HepG2 (cell line): ENCODE results near the gene PRR30. TPM values are rescaled to one million over a fixed set of nuclear protein-coding genes. Genes with fewer than 3 reads are reported as not detected.

Source experiments
- GABPB1 ChIP-seq: IDR thresholded peaks from 2 replicates; pipeline ENCODE4 v1.6.1; 2016; ENCODE audit warnings: mild to moderate bottlenecking, missing genetic modification reagents, moderate library complexity, missing compliant biosample characterization
- HES4 ChIP-seq: sonication (generic); formaldehyde crosslinking; IDR thresholded peaks from 2 replicates; pipeline ENCODE4 v1.9.0; 2021; ENCODE audit warnings: mild to moderate bottlenecking, missing genetic modification reagents, borderline replicate concordance
- HNF4G ChIP-seq, 2 experiments: sonication (generic) in 1 of 2; formaldehyde crosslinking in 1 of 2; IDR thresholded peaks; 2 replicates each; pipeline versions ENCODE4 v1.4.0 to v1.6.1; 2011 to 2020; ENCODE audit warnings: borderline replicate concordance in 2 of 2, low read depth in 2 of 2, mild to moderate bottlenecking in 2 of 2, low read length in 1 of 2, missing genetic modification reagents in 1 of 2, moderate library complexity in 1 of 2
- KAT8 ChIP-seq: IDR thresholded peaks from 2 replicates; pipeline ENCODE4 v1.6.1; 2016; ENCODE audit warnings: missing genetic modification reagents, missing compliant biosample characterization
- KLF15 ChIP-seq: sonication (generic); formaldehyde crosslinking; IDR thresholded peaks from 2 replicates; pipeline ENCODE4 v1.8.1; 2023; ENCODE audit warnings: borderline replicate concordance, mild to moderate bottlenecking, inconsistent platforms, missing genetic modification reagents, mixed read lengths
- NPAS2 ChIP-seq: sonication (generic); formaldehyde crosslinking; IDR thresholded peaks from 2 replicates; pipeline ENCODE4 v1.8.0; 2022; ENCODE audit warnings: mild to moderate bottlenecking, missing genetic modification reagents, borderline replicate concordance
- SMYD3 ChIP-seq: sonication (generic); formaldehyde crosslinking; IDR thresholded peaks from 2 replicates; pipeline ENCODE4 v1.8.1; 2023; ENCODE audit warnings: mild to moderate bottlenecking, missing genetic modification reagents
- TMF1 ChIP-seq: sonication (generic); formaldehyde crosslinking; IDR thresholded peaks from 2 replicates; pipeline ENCODE4 v1.8.1; 2022; ENCODE audit warnings: low read depth, missing genetic modification reagents
- ZEB1 ChIP-seq: IDR thresholded peaks from 2 replicates; pipeline ENCODE4 v1.6.1; 2012; ENCODE audit warnings: mild to moderate bottlenecking, low read depth, inconsistent platforms; ENCODE audit not compliant: insufficient replicate concordance
- ZFP91 ChIP-seq: sonication (generic); formaldehyde crosslinking; IDR thresholded peaks from 2 replicates; pipeline ENCODE4 v1.9.0; 2022; ENCODE audit warnings: missing genetic modification reagents, mild to moderate bottlenecking, borderline replicate concordance
- ZFX ChIP-seq: sonication (generic); formaldehyde crosslinking; IDR thresholded peaks from 2 replicates; pipeline ENCODE4 v1.4.0; 2020; ENCODE audit warnings: mild to moderate bottlenecking, low read depth, missing genetic modification reagents, moderate library complexity
- ZHX2 ChIP-seq, 2 experiments: sonication (generic) in 1 of 2; formaldehyde crosslinking in 1 of 2; IDR thresholded peaks; 2 replicates each; pipeline versions ENCODE4 v1.6.1 to v1.9.0; 2014 to 2022; ENCODE audit warnings: antibody characterized with exemption in 1 of 2, borderline replicate concordance in 1 of 2, inconsistent platforms in 1 of 2, low read depth in 1 of 2, missing genetic modification reagents in 1 of 2
- ZNF12 ChIP-seq: sonication (generic); formaldehyde crosslinking; IDR thresholded peaks from 2 replicates; pipeline ENCODE4 v1.5.0; 2020; ENCODE audit warnings: missing genetic modification reagents
- ZNF136 ChIP-seq: sonication (generic); formaldehyde crosslinking; IDR thresholded peaks from 2 replicates; pipeline ENCODE4 v1.8.1; 2022; ENCODE audit warnings: low read depth, mild to moderate bottlenecking, moderate library complexity, missing genetic modification reagents
- ZNF264 ChIP-seq: sonication (generic); formaldehyde crosslinking; IDR thresholded peaks from 2 replicates; pipeline ENCODE4 v1.4.0; 2020; ENCODE audit warnings: missing genetic modification reagents
- ZNF326 ChIP-seq: sonication (generic); formaldehyde crosslinking; IDR thresholded peaks from 2 replicates; pipeline ENCODE4 v1.4.0; 2020; ENCODE audit warnings: missing genetic modification reagents, borderline replicate concordance
- ZNF362 ChIP-seq: sonication (generic); formaldehyde crosslinking; IDR thresholded peaks from 2 replicates; pipeline ENCODE4 v1.4.0; 2020; ENCODE audit warnings: missing genetic modification reagents, mild to moderate bottlenecking, borderline replicate concordance
- ZNF510 ChIP-seq: sonication (generic); formaldehyde crosslinking; IDR thresholded peaks from 2 replicates; pipeline ENCODE4 v1.4.0; 2020; ENCODE audit warnings: low read depth, mild to moderate bottlenecking, missing genetic modification reagents
- ZNF709 ChIP-seq: sonication (generic); formaldehyde crosslinking; IDR thresholded peaks from 2 replicates; pipeline ENCODE4 v1.5.0; 2020; ENCODE audit warnings: mild to moderate bottlenecking, missing genetic modification reagents
- ZSCAN20 ChIP-seq: sonication (generic); formaldehyde crosslinking; IDR thresholded peaks from 2 replicates; pipeline ENCODE4 v1.4.0; 2020; ENCODE audit warnings: missing genetic modification reagents, mild to moderate bottlenecking, borderline replicate concordance
- polyA plus RNA-seq, 8 experiments: library from polyadenylated mRNA; depleted of rRNA in 3 of 8; stranded (reverse) in 7 of 8; unstranded in 1 of 8; fragments of >200 nt; fragmentation: Illumina TruSeq in 4 of 8; extraction: Trizol in 4 of 8; gene quantifications; 2 replicates each; pipeline versions ENCODE4 v1.2.1 to v1.2.3, GENCODE V29; 2011 to 2016; ENCODE audit warnings: low read depth in 4 of 8, missing spikeins in 1 of 8, mixed read lengths in 1 of 8; ENCODE audit not compliant: insufficient read depth in 1 of 8
- total RNA-seq, 5 experiments: library from RNA; depleted of rRNA; stranded (reverse); fragments of >200 nt; fragmentation: Illumina TruSeq; extraction: Trizol; gene quantifications; 2 replicates each; pipeline ENCODE4 v1.2.3, GENCODE V29; 2016; ENCODE audit warnings: low read depth in 1 of 5

Gene PRR30
- total and polyA plus RNA-seq, 2 of the 13 experiments (the other 11 are each of a cell fraction or from before 2014, with no cell fraction given), result not detected

- TF ChIP-seq ZFP91 (CRISPR knock-in tag), result peak; percentile 53; the same call in 1 of the 2 replicates
- TF ChIP-seq ZNF510 (CRISPR knock-in tag), result no peak
- 0 out of 2 replicates have a peak, but pooled peaks have one; percentile 20 for TF ChIP-seq GABPB1
- no peak for TF ChIP-seq HES4
- TF ChIP-seq ZNF362 (CRISPR knock-in tag), result no peak
- no peak; the same call in 1 of the 2 replicates for TF ChIP-seq ZNF709 (CRISPR knock-in tag)
- TF ChIP-seq KAT8, result 0 out of 2 replicates have a peak, but pooled peaks have one; percentile 24
- TF ChIP-seq ZNF136 (CRISPR knock-in tag), result peak; percentile 56; the same call in 1 of the 2 replicates
- no peak for TF ChIP-seq HNF4G (IDR thresholded peaks at IDR 0.05; ENCODE audit: borderline replicate concordance, low read depth, low read length)
- no peak for TF ChIP-seq HNF4G (CRISPR knock-in tag; IDR thresholded peaks at IDR 0.05; ENCODE audit: borderline replicate concordance, low read depth)
- TF ChIP-seq ZNF326 (CRISPR knock-in tag), result no peak
- no peak for TF ChIP-seq ZHX2 (IDR thresholded peaks at IDR 0.05; ENCODE audit: low read depth)
- TF ChIP-seq ZHX2 (CRISPR knock-in tag; IDR thresholded peaks at IDR 0.05; ENCODE audit: borderline replicate concordance), result no peak
- TF ChIP-seq KLF15 (CRISPR knock-in tag), result no peak
- 0 out of 2 replicates have a peak, but pooled peaks have one; percentile 34 for TF ChIP-seq ZFX (CRISPR knock-in tag)
- no peak for TF ChIP-seq ZSCAN20 (CRISPR knock-in tag)
- no peak for TF ChIP-seq TMF1 (CRISPR knock-in tag)
- no peak for TF ChIP-seq ZEB1
- TF ChIP-seq ZNF264 (CRISPR knock-in tag), result no peak
- no peak for TF ChIP-seq NPAS2 (CRISPR knock-in tag)
- TF ChIP-seq ZNF12 (CRISPR knock-in tag), result no peak
- no peak for TF ChIP-seq SMYD3 (CRISPR knock-in tag)
Measured at GRCh38 chr2:27152102-27152795, 13.0 kb upstream of the PRR30 start (continued).
